Right forelimb (tissue), 1 donor: ENCODE results near the gene ANTXR2.
A peak's percentile ranks its signal among the peaks of the same experiment; 100 is the strongest.
"Not testable (repeated sequence)": the region's sequence is repeated elsewhere in the genome, so short reads cannot be mapped to it uniquely, and the experiment has no call there.

Source experiments
- DNase-seq: peaks from one replicate; pipeline ENCODE4 v3.0.0-alpha.2; 2018

Gene ANTXR2

GRCh38 chr4:80072744-80073472, at the start of gene ANTXR2:
ANTXR2 (minus strand) TSS chr4:80073229; CDS start chr4:80072560, 669 bp downstream.
- DNase-seq, result peak; percentile 93

GRCh38 chr4:80121815-80122214, 48.8 kb upstream of the ANTXR2 start:
- DNase-seq, result not testable (repeated sequence)

GRCh38 chr4:80119620-80120019, 46.6 kb upstream of the ANTXR2 start:
- not testable (repeated sequence) for DNase-seq

- no peak for DNase-seq
Observed at GRCh38 chr4:80116516-80116915, 43.5 kb upstream of the ANTXR2 start.

- DNase-seq, result no peak
Observed at GRCh38 chr4:80115368-80116181, 42.5 kb upstream of the ANTXR2 start.

- DNase-seq, result no peak
Observed at GRCh38 chr4:80114732-80115265, 41.8 kb upstream of the ANTXR2 start.

- no peak for DNase-seq
Observed at GRCh38 chr4:80113615-80114014, 40.6 kb upstream of the ANTXR2 start.

GRCh38 chr4:80112236-80112635, 39.2 kb upstream of the ANTXR2 start:
- no peak for DNase-seq

GRCh38 chr4:80111276-80111675, 38.2 kb upstream of the ANTXR2 start:
- no peak for DNase-seq

GRCh38 chr4:80107374-80107773, 34.3 kb upstream of the ANTXR2 start:
- DNase-seq, result no peak

GRCh38 chr4:80104927-80105326, 31.9 kb upstream of the ANTXR2 start:
- DNase-seq, result no peak

GRCh38 chr4:80103629-80104028, 30.6 kb upstream of the ANTXR2 start:
- DNase-seq, result no peak

GRCh38 chr4:80101792-80102116, 28.7 kb upstream of the ANTXR2 start:
- DNase-seq, result no peak

- no peak for DNase-seq
Observed at GRCh38 chr4:80101071-80101791, 28.2 kb upstream of the ANTXR2 start.

GRCh38 chr4:80099671-80100070, 26.6 kb upstream of the ANTXR2 start:
- no peak for DNase-seq

- no peak for DNase-seq
Observed at GRCh38 chr4:80098635-80099034, 25.6 kb upstream of the ANTXR2 start.

GRCh38 chr4:80097400-80098177, 24.6 kb upstream of the ANTXR2 start:
- peak; percentile 76 for DNase-seq

- DNase-seq, result no peak
Observed at GRCh38 chr4:80096175-80096850, 23.3 kb upstream of the ANTXR2 start.

- no peak for DNase-seq
Observed at GRCh38 chr4:80094191-80094590, 21.2 kb upstream of the ANTXR2 start.

GRCh38 chr4:80093563-80093962, 20.5 kb upstream of the ANTXR2 start:
- no peak for DNase-seq

GRCh38 chr4:80092847-80093246, 19.8 kb upstream of the ANTXR2 start:
- DNase-seq, result no peak

- no peak for DNase-seq
Observed at GRCh38 chr4:80092088-80092487, 19.1 kb upstream of the ANTXR2 start.
